COLO668 (cell line): ENCODE measurements around the gene SCGB1D1.

Experiments used
- DNase-seq: peaks from one replicate; lab custom pipeline; 2025; ENCODE audit not compliant: unreplicated experiment; lab: John Stamatoyannopoulos, UW

Gene SCGB1D1

GRCh38 chr11:62190011-62190410 is at the start of gene SCGB1D1:
TSS of gene SCGB1D1 (plus strand) at chr11:62190216. CDS start at chr11:62190285, 69 bp downstream.
- DNase-seq: no peak

- no peak for DNase-seq
Measured at GRCh38 chr11:62140304-62141110, 49.5 kb upstream of the SCGB1D1 start.

- no peak for DNase-seq
Measured at GRCh38 chr11:62141111-62142042, 48.6 kb upstream of the SCGB1D1 start.

- no peak for DNase-seq
Measured at GRCh38 chr11:62142043-62142375, 48.0 kb upstream of the SCGB1D1 start.

GRCh38 chr11:62142921-62143320 is 47.1 kb upstream of the SCGB1D1 start:
- no peak for DNase-seq

- DNase-seq: no peak
Measured at GRCh38 chr11:62143727-62144126, 46.3 kb upstream of the SCGB1D1 start.

GRCh38 chr11:62144641-62145255 is 45.3 kb upstream of the SCGB1D1 start:
- no peak for DNase-seq

GRCh38 chr11:62145261-62145871 is 44.6 kb upstream of the SCGB1D1 start:
- no peak for DNase-seq

GRCh38 chr11:62146476-62147200 is 43.4 kb upstream of the SCGB1D1 start:
- no peak for DNase-seq

- no peak for DNase-seq
Measured at GRCh38 chr11:62147545-62147944, 42.5 kb upstream of the SCGB1D1 start.

GRCh38 chr11:62148271-62148980 is 41.6 kb upstream of the SCGB1D1 start:
- no peak for DNase-seq

GRCh38 chr11:62149986-62150886 is 39.8 kb upstream of the SCGB1D1 start:
- DNase-seq: no peak

GRCh38 chr11:62150887-62151736 is 38.9 kb upstream of the SCGB1D1 start:
- DNase-seq: no peak

- no peak for DNase-seq
Measured at GRCh38 chr11:62151737-62152102, 38.3 kb upstream of the SCGB1D1 start.

- DNase-seq: no peak
Measured at GRCh38 chr11:62152245-62153086, 37.5 kb upstream of the SCGB1D1 start.

GRCh38 chr11:62153087-62153395 is 37.0 kb upstream of the SCGB1D1 start:
- DNase-seq: no peak

GRCh38 chr11:62153617-62154016 is 36.4 kb upstream of the SCGB1D1 start:
- DNase-seq: no peak
